ENCODE results near the gene H1-8.
A peak's percentile ranks its signal among the peaks of the same experiment; 100 is the strongest.

Gene H1-8

DNA sequence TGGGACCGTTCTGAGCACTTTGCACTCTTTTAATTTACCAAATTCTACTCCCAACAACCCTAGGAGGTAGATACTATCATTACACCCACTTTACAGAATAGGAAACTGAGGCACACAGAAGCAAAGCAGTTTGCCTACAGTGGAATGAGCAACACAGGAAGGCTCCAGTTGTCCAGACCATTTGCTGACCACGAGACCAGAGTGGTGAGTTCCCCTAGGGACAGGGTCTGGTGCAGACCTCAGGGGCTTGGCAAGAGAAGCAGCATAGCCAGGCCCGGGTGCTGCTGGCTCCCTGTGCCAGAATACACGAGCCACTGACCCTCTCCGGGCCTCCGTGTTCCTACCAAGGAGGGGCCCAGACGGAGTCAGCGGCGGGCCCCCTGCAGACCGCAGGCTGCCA is 37.0 kb downstream of the H1-8 start:
- Histone ChIP-seq H3K27me3 (ENCODE audit: insufficient read depth, low read length) (no peaks in the 10 kb centered on the region), H2AFZ (ENCODE audit: low read depth, low read length) (no peak overlapping the region), H3K36me3 (ENCODE audit: insufficient read depth, low read length) (no peaks in the 10 kb centered on the region), H3K4me1 (ENCODE audit: insufficient read depth, low read length) (no peaks in the 10 kb centered on the region), H3K4me3 (ENCODE audit: low read length) (no peak overlapping the region), H3K9me3 (ENCODE audit: low read length) (no peaks in the 10 kb centered on the region)

DNA sequence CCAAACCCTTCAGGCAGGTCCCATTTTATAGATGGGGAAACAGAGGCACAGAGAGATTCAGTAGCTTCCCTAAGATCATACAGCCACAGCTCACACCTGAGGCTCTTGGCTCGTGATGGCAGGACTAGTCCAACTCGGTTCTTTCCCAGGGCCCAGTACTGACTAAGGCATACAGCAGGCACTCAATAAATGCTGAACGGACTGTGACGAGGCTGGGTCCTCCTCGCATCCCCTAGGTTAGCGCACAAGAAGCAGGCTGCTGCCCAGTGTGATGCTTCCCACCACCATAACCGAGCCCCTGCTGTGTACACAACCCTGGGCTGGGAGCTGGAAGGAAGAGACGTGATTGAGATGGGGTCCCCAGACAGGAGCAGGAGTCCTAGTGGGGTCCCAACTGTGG is 38.6 kb downstream of the H1-8 start:
- Histone ChIP-seq H3K9me3 (ENCODE audit: low read length) (no peaks in the 10 kb centered on the region), H3K36me3 (ENCODE audit: insufficient read depth, low read length) (no peaks in the 10 kb centered on the region), H3K27me3 (ENCODE audit: insufficient read depth, low read length) (no peaks in the 10 kb centered on the region), H3K4me1 (ENCODE audit: insufficient read depth, low read length) (no peaks in the 10 kb centered on the region), H2AFZ (ENCODE audit: low read depth, low read length) (no peak overlapping the region), H3K4me3 (ENCODE audit: low read length) (no peak overlapping the region)

DNA sequence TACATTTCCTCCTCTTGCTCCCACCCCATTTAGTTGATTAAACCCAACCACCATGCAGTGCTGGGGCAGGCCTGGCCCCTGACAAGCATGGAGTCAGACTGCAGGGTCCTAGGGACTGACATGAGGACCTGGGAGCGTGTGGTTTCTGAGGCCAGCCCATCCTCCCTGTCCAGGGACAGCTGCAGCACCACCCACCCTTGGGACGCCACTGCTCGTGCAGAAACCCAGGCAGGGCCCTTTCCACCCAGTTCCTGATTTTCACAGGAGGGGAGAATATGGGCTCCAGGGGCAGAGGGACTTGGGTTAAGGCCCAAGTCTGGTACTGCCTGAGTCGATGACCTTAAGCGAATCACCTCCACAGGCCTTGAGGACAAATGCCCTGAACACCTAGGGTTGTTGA is 39.8 kb downstream of the H1-8 start:
- no peaks in the 10 kb centered on the region for H3K9me3 ChIP-seq (ENCODE audit: low read length)
- H3K27me3 ChIP-seq (ENCODE audit: insufficient read depth, low read length) = no peaks in the 10 kb centered on the region
- H2AFZ ChIP-seq (ENCODE audit: low read depth, low read length) = no peak overlapping the region
- no peaks in the 10 kb centered on the region for H3K4me1 ChIP-seq (ENCODE audit: insufficient read depth, low read length)
- no peaks in the 10 kb centered on the region for H3K36me3 ChIP-seq (ENCODE audit: insufficient read depth, low read length)
- no peak overlapping the region for H3K4me3 ChIP-seq (ENCODE audit: low read length)

DNA sequence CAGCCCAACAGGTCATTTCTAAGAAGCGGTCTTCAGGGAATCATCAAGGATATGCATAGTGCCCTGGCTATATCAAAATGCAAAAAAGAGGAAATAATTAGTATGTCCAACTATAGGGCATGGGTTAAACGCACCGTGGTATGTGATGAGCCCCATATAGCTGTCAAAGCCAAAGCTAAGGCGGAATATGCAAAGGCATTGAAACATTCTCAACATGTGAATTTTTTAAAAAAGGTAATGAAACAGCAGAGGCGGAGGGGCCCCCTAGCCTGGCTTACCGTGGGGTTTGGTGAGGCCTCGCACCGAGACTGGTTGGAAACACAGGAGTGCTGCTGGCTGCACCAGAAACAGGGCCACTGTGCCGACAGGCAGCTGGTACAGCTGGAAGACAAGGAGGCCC is 40.3 kb downstream of the H1-8 start:
- no peak overlapping the region for H2AFZ ChIP-seq (ENCODE audit: low read depth, low read length)
- H3K9me3 ChIP-seq (ENCODE audit: low read length) = no peaks in the 10 kb centered on the region
- H3K4me3 ChIP-seq (ENCODE audit: low read length) = no peak overlapping the region
- H3K36me3 ChIP-seq (ENCODE audit: insufficient read depth, low read length) = no peaks in the 10 kb centered on the region
- no peaks in the 10 kb centered on the region for H3K27me3 ChIP-seq (ENCODE audit: insufficient read depth, low read length)
- no peaks in the 10 kb centered on the region for H3K4me1 ChIP-seq (ENCODE audit: insufficient read depth, low read length)

DNA sequence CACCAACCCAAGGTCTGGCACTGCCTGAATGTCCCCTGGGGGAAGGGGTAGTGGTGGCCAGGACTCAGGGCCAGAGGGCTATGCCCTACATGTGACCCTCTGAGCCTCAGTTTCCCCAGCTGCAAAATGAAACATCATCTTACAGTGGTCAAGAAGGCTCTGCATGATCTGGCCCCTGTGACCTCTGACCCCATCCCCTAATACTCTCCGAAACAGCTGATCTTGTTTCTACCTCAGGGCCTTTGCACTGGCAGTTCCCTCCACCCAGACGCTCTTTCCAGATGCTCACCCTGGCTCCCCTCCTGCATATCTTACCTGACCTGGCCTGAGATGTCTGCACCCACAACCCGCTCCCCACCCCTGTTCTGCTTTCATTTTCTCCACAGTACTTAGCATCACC is 41.7 kb downstream of the H1-8 start:
- Histone ChIP-seq H3K36me3 (ENCODE audit: insufficient read depth, low read length) (no peaks in the 10 kb centered on the region), H3K9me3 (ENCODE audit: low read length) (no peaks in the 10 kb centered on the region), H3K4me1 (ENCODE audit: insufficient read depth, low read length) (peaks cover 4% of the 10 kb centered on the region), H2AFZ (ENCODE audit: low read depth, low read length) (no peak overlapping the region), H3K27me3 (ENCODE audit: insufficient read depth, low read length) (no peaks in the 10 kb centered on the region), H3K4me3 (ENCODE audit: low read length) (no peak overlapping the region)

DNA sequence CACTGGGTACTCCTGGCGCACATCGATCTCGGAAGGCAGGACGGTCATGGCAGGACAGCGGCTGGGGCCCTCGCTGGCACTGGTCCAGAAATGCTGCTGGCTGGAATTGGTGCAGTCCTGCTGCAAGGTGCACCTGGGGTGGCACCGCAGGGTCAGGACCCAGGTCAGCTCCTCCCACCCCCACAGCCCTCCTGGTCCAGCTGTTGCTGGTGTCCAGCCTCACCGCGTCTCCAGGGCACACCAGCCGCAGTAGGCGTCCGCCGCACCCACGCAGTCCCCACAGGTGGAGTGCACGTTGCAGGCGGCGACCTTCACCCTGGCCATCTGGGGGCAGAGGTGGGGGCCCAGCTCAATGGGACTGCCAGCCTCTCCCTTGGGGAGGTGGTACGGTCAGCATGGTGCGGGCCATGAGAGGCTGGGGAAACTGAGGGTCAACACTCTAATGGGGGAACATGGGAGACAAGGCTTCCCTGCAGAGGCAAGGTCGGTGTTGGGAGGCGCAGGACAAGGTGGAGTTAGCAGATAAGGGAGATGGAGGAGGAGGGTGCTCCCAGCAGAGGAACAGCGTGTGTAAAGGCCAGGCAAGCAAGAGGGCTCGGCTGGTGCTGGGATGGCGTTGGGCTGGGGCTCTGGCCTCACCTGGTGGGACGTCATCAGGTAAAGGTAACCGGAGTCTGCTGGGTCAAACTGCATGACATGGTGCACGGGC is 43.1 kb downstream of the H1-8 start:
- Histone ChIP-seq H3K4me3 (ENCODE audit: low read length) (no peak overlapping the region), H3K9me3 (ENCODE audit: low read length) (no peaks in the 10 kb centered on the region), H3K27me3 (ENCODE audit: insufficient read depth, low read length) (no peaks in the 10 kb centered on the region), H3K4me1 (ENCODE audit: insufficient read depth, low read length) (peaks cover 17% of the 10 kb centered on the region), H2AFZ (ENCODE audit: low read depth, low read length) (no peak overlapping the region), H3K36me3 (ENCODE audit: insufficient read depth, low read length) (no peaks in the 10 kb centered on the region)

DNA sequence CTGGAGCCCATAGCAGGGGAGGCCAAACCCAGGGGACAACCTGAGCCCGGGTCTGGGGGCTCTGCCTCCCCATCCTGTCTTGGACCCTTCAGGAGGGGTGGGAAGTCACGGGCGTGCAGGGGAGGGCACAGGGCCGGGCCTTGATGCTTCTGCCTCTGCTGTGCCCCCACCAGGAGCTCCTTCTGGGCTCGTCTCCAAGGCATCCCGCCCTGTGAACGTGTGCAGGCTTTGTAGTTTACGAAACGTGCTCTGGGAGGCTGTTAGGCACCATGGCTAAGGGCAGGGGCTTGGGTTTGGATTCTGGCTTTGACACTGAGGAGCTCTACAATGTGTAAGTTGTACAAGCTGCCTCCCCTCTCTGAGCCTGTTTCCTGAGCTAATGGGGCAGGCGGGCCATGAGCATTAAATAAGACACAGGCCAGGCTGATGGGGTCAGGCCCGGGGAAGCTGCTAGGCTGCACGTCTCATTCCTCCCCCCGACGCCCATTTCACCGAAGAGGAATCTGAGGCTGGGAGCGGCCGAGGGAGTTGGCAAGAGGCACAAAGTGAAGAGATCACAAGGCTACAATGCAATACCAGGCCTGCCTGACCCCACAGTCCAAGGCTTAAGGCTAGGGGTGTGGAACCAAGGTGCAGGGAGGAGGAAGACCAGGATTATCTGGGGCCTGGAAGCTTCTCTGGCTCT is 43.9 kb downstream of the H1-8 start:
- no peaks in the 10 kb centered on the region for H3K27me3 ChIP-seq (ENCODE audit: insufficient read depth, low read length)
- no peak overlapping the region for H2AFZ ChIP-seq (ENCODE audit: low read depth, low read length)
- H3K4me3 ChIP-seq (ENCODE audit: low read length) = no peak overlapping the region
- H3K9me3 ChIP-seq (ENCODE audit: low read length) = no peaks in the 10 kb centered on the region
- H3K4me1 ChIP-seq (ENCODE audit: insufficient read depth, low read length) = peaks cover 22% of the 10 kb centered on the region
- H3K36me3 ChIP-seq (ENCODE audit: insufficient read depth, low read length) = no peaks in the 10 kb centered on the region

DNA sequence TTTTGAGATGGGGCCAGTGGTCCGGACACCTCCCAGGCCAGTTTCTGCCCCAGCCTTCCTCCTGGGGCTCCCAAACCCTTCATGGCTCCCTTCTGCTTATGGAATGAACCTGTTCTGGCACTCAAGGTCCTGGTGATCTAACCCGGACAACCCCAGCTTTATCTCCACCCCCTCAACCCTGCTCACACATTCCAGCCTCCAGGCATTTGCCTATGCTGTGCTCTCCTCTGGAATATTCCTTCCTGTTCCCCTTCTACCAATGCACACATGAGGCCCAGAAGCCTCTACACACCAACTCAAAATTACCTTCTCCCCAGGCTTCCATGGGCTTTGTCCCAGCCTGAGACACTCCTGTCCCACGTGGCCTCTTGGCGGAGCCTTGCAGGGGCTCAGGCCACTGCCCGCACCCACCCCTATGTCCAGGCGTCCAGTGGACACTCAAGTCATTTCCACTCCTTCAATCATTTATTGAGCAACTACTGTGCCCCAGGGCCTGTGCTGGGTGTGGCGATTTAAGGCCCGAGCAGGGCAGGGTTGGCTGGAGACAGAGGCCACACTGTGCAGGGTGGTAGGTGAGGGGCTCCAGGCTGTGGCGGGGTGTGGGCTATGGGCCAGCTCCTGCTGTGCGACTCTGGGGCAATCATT is 44.7 kb downstream of the H1-8 start:
- Histone ChIP-seq H3K4me1 (ENCODE audit: insufficient read depth, low read length) (peaks cover 30% of the 10 kb centered on the region), H2AFZ (ENCODE audit: low read depth, low read length) (no peak overlapping the region), H3K27me3 (ENCODE audit: insufficient read depth, low read length) (no peaks in the 10 kb centered on the region), H3K4me3 (ENCODE audit: low read length) (no peak overlapping the region), H3K9me3 (ENCODE audit: low read length) (no peaks in the 10 kb centered on the region), H3K36me3 (ENCODE audit: insufficient read depth, low read length) (no peaks in the 10 kb centered on the region)

DNA sequence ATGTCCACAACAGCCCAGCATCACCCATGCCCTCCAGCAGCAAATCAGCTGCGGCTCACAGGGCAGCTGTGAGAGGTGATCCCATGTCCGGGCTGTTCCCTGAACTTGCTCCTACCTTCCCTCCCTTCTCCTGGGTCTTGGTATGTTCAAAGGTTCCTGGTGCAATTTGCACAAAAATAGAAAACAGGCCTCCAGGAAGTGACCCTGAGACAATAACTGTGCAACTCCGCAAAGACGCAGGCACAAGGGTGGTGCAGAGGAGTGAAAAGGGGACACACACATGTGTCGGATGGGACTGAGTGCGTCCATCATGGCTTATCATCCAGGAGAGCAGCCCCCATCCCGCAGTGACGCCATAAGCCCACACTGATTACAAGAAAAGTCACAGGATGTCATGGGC is 47.2 kb downstream of the H1-8 start:
- no peaks in the 10 kb centered on the region for H3K27me3 ChIP-seq (ENCODE audit: insufficient read depth, low read length)
- H3K36me3 ChIP-seq (ENCODE audit: insufficient read depth, low read length) = no peaks in the 10 kb centered on the region
- H3K9me3 ChIP-seq (ENCODE audit: low read length) = no peaks in the 10 kb centered on the region
- no peak overlapping the region for H3K4me3 ChIP-seq (ENCODE audit: low read length)
- H3K4me1 ChIP-seq (ENCODE audit: insufficient read depth, low read length) = peaks cover 45% of the 10 kb centered on the region
- no peak overlapping the region for H2AFZ ChIP-seq (ENCODE audit: low read depth, low read length)

DNA sequence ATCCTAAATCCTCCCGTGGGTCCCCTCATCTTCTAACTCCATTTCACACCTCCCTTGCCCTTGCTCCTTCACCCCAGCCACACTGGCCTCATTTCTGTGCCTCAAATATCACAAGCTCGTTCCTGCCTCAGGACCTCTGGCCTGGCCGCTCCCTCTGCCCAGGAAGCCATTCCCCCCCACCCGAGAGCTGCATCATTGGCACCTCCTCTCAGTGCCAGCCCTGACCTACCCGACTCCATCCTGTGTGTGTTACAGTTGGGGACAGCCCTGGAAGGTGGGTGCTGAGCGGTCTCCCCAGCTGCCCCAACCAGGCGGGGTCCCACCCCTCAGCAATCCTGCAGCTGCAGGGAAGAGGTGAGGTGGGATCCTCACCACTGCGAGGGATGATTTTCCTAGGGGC is 49.0 kb downstream of the H1-8 start:
- Histone ChIP-seq H2AFZ (ENCODE audit: low read depth, low read length) (no peak overlapping the region), H3K4me1 (ENCODE audit: insufficient read depth, low read length) (peaks cover 57% of the 10 kb centered on the region), H3K4me3 (ENCODE audit: low read length) (no peak overlapping the region), H3K9me3 (ENCODE audit: low read length) (no peaks in the 10 kb centered on the region), H3K36me3 (ENCODE audit: insufficient read depth, low read length) (no peaks in the 10 kb centered on the region), H3K27me3 (ENCODE audit: insufficient read depth, low read length) (no peaks in the 10 kb centered on the region)

DNA sequence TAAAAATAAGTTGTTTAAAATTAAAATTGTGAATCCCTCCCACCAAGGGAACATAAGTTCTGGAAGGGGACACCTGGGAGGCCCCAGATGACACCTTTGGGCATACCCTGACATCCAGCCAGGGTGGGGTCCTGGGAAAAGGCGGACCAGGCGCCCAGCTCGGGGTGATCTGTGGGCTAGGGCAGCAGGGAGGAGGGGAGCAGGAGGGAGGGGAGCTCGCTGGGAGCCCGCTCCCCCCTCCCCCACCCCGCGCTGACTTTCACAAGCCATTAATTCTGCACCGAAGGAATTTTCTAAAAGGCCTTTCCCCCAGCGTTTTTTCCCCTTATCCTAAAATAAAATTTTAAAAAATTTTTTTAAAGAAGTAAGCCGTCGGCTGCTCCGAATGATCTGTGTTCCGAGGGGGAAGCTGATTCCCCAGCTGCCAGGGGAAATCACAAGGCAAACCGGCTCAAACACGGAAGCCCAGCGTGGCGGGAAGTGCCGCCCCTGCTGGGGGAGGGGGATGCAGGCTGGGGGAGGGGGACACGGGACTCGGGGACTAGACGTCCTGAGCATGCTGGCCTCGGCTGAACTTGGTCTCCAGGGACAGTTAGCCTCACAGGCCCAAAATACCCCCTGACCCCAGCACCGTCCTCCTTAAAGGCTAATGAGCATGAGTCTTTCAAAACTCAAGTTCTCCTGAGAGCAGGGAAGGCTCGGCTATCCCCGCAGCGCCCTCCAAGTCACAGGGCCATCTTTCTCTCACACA is 49.6 kb downstream of the H1-8 start:
- Histone ChIP-seq H2AFZ (ENCODE audit: low read depth, low read length) (no peak overlapping the region), H3K27me3 (ENCODE audit: insufficient read depth, low read length) (no peaks in the 10 kb centered on the region), H3K4me3 (ENCODE audit: low read length) (peak overlapping the region; percentile 23), H3K36me3 (ENCODE audit: insufficient read depth, low read length) (no peaks in the 10 kb centered on the region), H3K9me3 (ENCODE audit: low read length) (no peaks in the 10 kb centered on the region), H3K4me1 (ENCODE audit: insufficient read depth, low read length) (peaks cover 63% of the 10 kb centered on the region)

DNA sequence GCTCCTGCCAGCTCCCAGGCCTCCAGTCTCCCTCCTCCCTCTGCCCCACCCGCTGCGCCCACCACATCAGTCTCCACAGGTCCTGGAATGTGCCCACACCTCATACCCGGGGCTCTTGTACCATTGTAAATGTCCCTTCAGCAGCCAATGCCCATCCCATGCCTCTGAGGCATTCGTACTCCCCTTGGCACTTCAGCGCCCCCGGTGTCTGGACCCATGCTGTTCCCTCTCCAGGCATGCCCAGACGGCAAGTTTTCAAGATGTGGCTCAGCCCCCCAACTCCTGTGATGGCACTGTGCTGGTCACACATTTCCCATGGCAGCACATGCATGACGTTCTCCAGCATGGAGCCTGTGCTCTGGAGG is 50.2 kb downstream of the H1-8 start:
- Histone ChIP-seq H3K9me3 (ENCODE audit: low read length) (no peaks in the 10 kb centered on the region), H2AFZ (ENCODE audit: low read depth, low read length) (no peak overlapping the region), H3K36me3 (ENCODE audit: insufficient read depth, low read length) (no peaks in the 10 kb centered on the region), H3K27me3 (ENCODE audit: insufficient read depth, low read length) (no peaks in the 10 kb centered on the region), H3K4me3 (ENCODE audit: low read length) (no peak overlapping the region), H3K4me1 (ENCODE audit: insufficient read depth, low read length) (peaks cover 69% of the 10 kb centered on the region)

Data from neuron (in vitro differentiated cells).